ENCODE results near the gene E2F1.

The E2F1 gene

DNA sequence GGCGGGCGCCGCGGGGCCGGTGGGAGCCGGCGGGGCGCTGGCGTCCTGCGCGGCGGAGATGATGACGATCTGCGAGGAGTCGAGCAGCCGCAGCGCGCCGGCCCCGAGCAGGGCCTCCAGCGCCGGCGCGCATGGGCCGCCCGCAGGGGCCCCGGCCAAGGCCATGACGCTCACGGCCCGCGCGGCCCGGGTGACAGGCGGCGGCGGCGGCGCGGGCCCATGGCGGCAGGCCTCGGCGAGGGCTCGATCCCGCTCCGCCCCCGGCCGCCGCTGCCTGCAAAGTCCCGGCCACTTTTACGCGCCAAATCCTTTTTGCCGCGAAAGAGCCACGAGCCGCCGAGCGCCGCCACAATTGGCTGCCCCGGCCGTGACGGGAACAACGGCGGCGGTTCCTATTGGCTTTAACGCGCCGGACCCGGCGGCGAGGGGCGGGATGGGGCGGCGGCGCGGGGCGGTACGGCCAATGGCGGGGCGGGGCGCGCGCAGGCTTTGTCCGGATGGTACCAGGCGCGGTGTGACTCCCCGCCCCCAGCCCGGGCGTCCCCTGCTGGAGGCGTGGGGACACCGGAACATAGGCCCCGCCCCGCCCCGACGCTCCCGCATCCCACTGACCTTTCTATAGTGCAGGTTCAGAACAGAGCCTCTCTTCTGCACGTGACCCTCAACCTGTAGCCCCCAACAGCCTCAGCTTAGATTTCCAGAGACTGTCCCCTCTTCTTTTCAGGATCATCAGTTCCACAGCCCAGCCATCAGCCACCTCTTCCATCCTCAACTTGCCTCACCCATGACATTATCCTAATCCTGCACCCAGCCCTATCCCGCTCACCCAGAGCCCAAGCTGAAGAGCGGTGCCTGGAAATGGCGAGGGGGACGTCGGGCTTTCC, at the start of gene E2F1:
TSS of gene E2F1 (minus strand) at position 286 of the 884 bp plus-strand sequence. CDS start at position 165, 121 bp downstream.
- Mint-ChIP-seq H3K4me1 (peaks cover 22% of the 10 kb centered on the region), H3K27ac (peak within 1 kb of the TSS; percentile 82), H3K27me3 (no peaks in the 10 kb centered on the region), H3K36me3 (no peaks in the 10 kb centered on the region), H3K9me3 (no peaks in the 10 kb centered on the region), H3K4me3 (peak within 1 kb of the TSS; percentile 86)
- ATAC-seq (ENCODE audit: low read depth) = peak; percentile 91
- DNase-seq (ENCODE audit: low spot score in 2 of 2) = peak; percentile 92 to 94

GRCh38 chr20:33733654-33734576, 47.7 kb upstream of the E2F1 start:
- H3K4me1 Mint-ChIP-seq = peaks cover 21% of the 10 kb centered on the region
- DNase-seq (ENCODE audit: low spot score in 2 of 2) (peak; percentile 27 to 37), ATAC-seq (ENCODE audit: low read depth) (peak; percentile 9)
- peak overlapping the region; percentile 91 for H3K4me3 Mint-ChIP-seq
- no peaks in the 10 kb centered on the region for H3K27me3 Mint-ChIP-seq
- peak overlapping the region; percentile 87 for H3K27ac Mint-ChIP-seq
- H3K36me3 Mint-ChIP-seq = peaks cover 13% of the 10 kb centered on the region
- H3K9me3 Mint-ChIP-seq = peaks cover 8% of the 10 kb centered on the region

GRCh38 chr20:33732166-33732970, 46.2 kb upstream of the E2F1 start:
- ATAC-seq (ENCODE audit: low read depth) (peak; percentile 65), DNase-seq (ENCODE audit: low spot score in 2 of 2) (peak in 1 of 2 donors; percentile 98)
- H3K27me3 Mint-ChIP-seq = no peaks in the 10 kb centered on the region
- peaks cover 9% of the 10 kb centered on the region for H3K36me3 Mint-ChIP-seq
- peak overlapping the region; percentile 87 for H3K27ac Mint-ChIP-seq
- H3K9me3 Mint-ChIP-seq = peaks cover 8% of the 10 kb centered on the region
- peaks cover 17% of the 10 kb centered on the region for H3K4me1 Mint-ChIP-seq
- H3K4me3 Mint-ChIP-seq = peak overlapping the region; percentile 91

- Mint-ChIP-seq H3K27me3 (no peaks in the 10 kb centered on the region), H3K9me3 (peaks cover 5% of the 10 kb centered on the region), H3K4me3 (peak within 1 kb of the TSS; percentile 91), H3K27ac (peak within 1 kb of the TSS; percentile 87), H3K4me1 (peaks cover 17% of the 10 kb centered on the region), H3K36me3 (peaks cover 6% of the 10 kb centered on the region)
- DNase-seq (ENCODE audit: low spot score in 2 of 2) = peak in 1 of 2 donors; percentile 95
- ATAC-seq (ENCODE audit: low read depth) = peak; percentile 66
Observed at GRCh38 chr20:33731693-33732165, 45.5 kb upstream of the E2F1 start, which contains the start of gene ZNF341. ZNF341 (plus strand) TSS chr20:33731996; CDS start chr20:33732022, 26 bp downstream.

DNA sequence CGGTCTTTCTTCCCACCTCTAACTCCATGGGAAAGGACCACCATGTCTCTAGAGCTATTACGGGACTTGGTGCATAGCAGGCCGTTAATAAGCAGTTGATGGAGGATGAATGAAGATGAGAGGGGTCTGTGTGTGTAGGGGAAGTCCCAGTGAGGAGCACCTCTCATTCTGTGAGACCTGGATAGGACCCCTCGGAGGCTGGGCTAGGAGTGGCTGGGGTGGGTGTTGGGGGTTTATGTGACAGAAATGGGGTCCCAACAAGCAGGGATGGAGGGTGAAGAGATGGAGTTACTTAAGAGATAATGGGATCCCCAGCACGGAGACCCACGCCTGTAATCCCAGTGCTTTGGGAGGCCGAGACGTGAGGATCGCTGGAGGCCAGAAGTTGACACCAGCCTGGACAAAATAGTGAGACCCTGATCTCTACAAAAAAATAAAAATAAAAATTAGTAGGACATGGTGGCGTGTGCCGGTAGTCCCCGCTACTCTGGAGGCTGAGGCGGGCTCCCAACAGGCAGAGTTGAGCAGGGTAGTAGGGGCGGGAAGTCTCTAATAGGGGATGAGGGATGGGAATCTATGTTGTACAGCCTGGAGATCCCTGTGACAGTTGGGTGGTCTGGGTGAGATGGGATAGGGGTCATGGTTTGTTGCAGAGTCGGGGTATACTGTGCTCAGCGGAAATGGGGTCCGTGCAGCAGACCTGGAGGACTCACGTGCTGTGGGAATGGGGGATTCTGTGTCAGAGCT, 44.9 kb upstream of the E2F1 start:
- Mint-ChIP-seq H3K4me3 (peak overlapping the region; percentile 85), H3K9me3 (peaks cover 3% of the 10 kb centered on the region), H3K27me3 (no peaks in the 10 kb centered on the region), H3K27ac (peak overlapping the region; percentile 87), H3K4me1 (peaks cover 17% of the 10 kb centered on the region), H3K36me3 (peaks cover 3% of the 10 kb centered on the region)
- DNase-seq (ENCODE audit: low spot score in 2 of 2) = no peak
- no peak for ATAC-seq (ENCODE audit: low read depth)

DNA sequence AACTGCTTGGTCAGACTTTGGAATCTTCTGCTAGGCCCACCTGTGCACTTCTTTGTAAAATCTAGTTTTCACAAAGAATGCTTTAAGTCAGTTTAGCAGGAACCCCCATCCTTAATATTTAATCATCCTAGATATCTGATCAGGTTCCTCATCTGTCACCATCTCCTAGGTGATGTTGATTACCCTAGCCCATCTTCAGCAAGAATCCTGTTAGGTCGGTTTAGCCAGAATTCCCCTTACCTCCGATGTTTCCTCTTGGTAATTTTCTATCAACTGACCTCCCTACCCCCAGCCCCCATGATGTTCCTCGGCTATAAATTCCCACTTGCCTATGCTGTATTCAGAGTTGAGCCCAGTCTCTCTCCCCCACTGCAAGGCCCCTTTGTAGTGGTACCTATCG, 42.9 kb upstream of the E2F1 start:
- Mint-ChIP-seq H3K4me1 (peaks cover 13% of the 10 kb centered on the region), H3K27ac (no peak overlapping the region), H3K27me3 (no peaks in the 10 kb centered on the region)

DNA sequence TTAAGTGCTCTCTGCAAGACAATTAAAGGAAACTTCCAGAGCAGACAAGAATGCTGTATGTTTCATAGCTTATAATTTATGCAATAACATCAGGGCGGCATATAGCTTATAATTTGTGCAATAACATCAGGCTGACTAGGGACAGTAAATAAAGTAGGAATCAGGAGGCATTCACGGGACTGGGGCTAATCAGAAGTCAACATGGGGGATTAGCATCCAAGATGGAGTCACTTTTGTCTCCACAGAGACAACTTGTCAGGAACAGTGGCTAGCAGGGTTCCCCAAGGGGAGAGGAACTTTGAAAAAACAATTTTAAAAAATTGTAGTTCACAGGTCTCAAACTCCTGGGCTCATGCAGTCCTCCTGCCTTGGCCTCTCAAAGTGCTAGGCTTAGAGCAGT, 42.3 kb upstream of the E2F1 start:
- Mint-ChIP-seq H3K27me3 (no peaks in the 10 kb centered on the region), H3K4me3 (no peak overlapping the region), H3K4me1 (peaks cover 9% of the 10 kb centered on the region), H3K36me3 (no peaks in the 10 kb centered on the region), H3K27ac (no peak overlapping the region), H3K9me3 (no peaks in the 10 kb centered on the region)
- DNase-seq (ENCODE audit: low spot score in 2 of 2) (no peak), ATAC-seq (ENCODE audit: low read depth) (no peak)

More for the DNA sequence above, 42.9 kb upstream of the E2F1 start:
- Mint-ChIP-seq H3K9me3 (no peaks in the 10 kb centered on the region), H3K4me3 (no peak overlapping the region), H3K36me3 (no peaks in the 10 kb centered on the region)
- ATAC-seq (ENCODE audit: low read depth) (no peak), DNase-seq (ENCODE audit: low spot score in 2 of 2) (no peak)

GRCh38 chr20:33727806-33728205, 41.6 kb upstream of the E2F1 start:
- DNase-seq (ENCODE audit: low spot score in 2 of 2) = no peak
- no peaks in the 10 kb centered on the region for H3K27me3 Mint-ChIP-seq
- no peak overlapping the region for H3K4me3 Mint-ChIP-seq
- H3K36me3 Mint-ChIP-seq = no peaks in the 10 kb centered on the region
- H3K27ac Mint-ChIP-seq = no peak overlapping the region
- H3K9me3 Mint-ChIP-seq = no peaks in the 10 kb centered on the region
- peaks cover 9% of the 10 kb centered on the region for H3K4me1 Mint-ChIP-seq
- no peak for ATAC-seq (ENCODE audit: low read depth)

GRCh38 chr20:33727115-33727479, 40.9 kb upstream of the E2F1 start:
- Mint-ChIP-seq H3K36me3 (no peaks in the 10 kb centered on the region), H3K9me3 (no peaks in the 10 kb centered on the region), H3K4me1 (peaks cover 7% of the 10 kb centered on the region), H3K4me3 (no peak overlapping the region), H3K27ac (no peak overlapping the region), H3K27me3 (no peaks in the 10 kb centered on the region)
- ATAC-seq (ENCODE audit: low read depth) (no peak), DNase-seq (ENCODE audit: low spot score in 2 of 2) (no peak)

DNA sequence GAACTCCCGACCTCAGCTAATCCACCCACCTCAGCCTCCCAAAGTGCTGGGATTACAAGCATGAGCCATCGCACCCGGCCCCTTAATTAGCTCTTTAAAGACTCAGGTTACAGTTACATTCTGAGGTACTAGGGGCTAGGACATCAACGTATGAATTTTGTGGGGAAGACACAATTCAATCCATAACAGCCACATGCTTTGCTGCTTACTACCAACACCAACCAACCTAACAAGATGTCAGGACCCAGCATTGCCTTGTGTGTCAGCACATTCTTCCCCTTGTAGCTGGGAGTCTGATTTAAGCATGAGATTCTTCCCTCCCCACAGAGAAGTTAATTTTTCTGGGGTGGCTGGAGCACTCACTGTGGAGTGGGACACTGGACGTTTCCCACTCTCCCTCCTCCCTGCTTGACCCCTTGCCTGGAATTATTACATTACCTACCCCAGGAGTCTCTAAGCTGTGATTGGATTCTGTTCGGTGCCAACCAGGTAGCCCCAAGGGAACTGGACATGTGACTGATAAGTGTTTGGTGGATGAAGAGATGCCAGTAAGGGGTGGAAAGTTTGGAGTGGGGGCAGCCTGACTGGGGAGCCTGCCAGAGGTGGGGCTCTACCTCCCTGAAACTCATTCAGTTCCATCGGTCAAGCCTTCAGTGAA, 39.6 kb upstream of the E2F1 start:
- DNase-seq (ENCODE audit: low spot score in 2 of 2) (no peak), ATAC-seq (ENCODE audit: low read depth) (no peak)
- Mint-ChIP-seq H3K4me1 (peaks cover 2% of the 10 kb centered on the region), H3K27me3 (no peaks in the 10 kb centered on the region), H3K4me3 (no peak overlapping the region), H3K36me3 (no peaks in the 10 kb centered on the region), H3K9me3 (no peaks in the 10 kb centered on the region), H3K27ac (no peak overlapping the region)

DNA sequence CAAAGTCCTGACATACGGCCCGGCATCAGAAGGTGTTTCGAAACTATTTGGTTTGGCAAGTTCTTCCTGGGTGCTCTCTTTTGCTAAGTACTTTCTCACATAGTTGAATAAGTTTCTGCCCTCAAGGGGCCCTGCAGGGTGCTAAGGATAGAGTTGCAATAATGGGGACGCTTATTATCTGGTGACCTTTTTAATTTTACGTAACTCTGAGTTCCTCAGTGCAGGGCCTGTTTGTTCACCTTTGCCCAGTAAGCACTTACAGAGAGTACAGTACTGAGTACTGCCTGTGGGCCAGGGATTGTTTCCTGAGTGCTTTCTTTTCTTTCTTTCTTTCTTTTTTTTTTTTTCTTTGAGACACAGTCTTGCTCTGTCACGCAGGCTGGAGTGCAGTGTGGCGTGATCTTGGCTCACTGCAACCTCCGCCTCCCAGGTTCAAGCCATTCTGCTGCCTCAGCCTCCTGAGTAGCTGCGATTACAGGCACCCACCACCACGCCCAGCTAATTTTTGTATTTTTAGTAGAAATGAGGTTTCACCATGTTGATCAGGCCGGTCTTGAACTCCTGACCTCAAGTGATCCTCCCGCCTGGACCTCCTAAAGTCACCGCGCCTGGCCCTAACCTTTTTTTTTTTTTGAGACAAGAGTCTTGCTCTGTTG, 38.4 kb upstream of the E2F1 start:
- Mint-ChIP-seq H3K4me3 (no peak overlapping the region), H3K9me3 (peaks cover 2% of the 10 kb centered on the region), H3K27ac (no peak overlapping the region), H3K4me1 (peaks cover 7% of the 10 kb centered on the region), H3K27me3 (no peaks in the 10 kb centered on the region), H3K36me3 (no peaks in the 10 kb centered on the region)
- DNase-seq (ENCODE audit: low spot score in 2 of 2) (no peak), ATAC-seq (ENCODE audit: low read depth) (no peak)

Measured in memory B cell (primary cell).